Liver (tissue), 9 donors: ENCODE measurements around the gene LRRTM4. TPM values are rescaled to one million over a fixed set of nuclear protein-coding genes. Genes with fewer than 3 reads are reported as not detected.

ENCODE experiments used
- DNase-seq: peaks from one replicate; pipeline ENCODE4 v3.0.0-alpha.2; 2017; ENCODE audit warnings: low spot score
- H3K27ac ChIP-seq, 2 donors: one replicate each; pipeline ENCODE4 v1.7.0; 2013; ENCODE audit warnings: inconsistent platforms in 2 of 2, low read length in 2 of 2, control low read depth in 1 of 2, low read depth in 1 of 2, mild to moderate bottlenecking in 1 of 2
- H3K27me3 ChIP-seq, 4 donors: one replicate each; pipeline versions ENCODE4 v1.6.1 to v1.7.0; 2013; ENCODE audit warnings: low read length in 3 of 4, inconsistent platforms in 1 of 4, mild to moderate bottlenecking in 1 of 4, moderate library complexity in 1 of 4; ENCODE audit not compliant: control insufficient read depth in 4 of 4, insufficient read depth in 4 of 4
- H3K36me3 ChIP-seq, 4 donors: one replicate each; pipeline versions ENCODE4 v1.6.1 to v1.7.0; 2013; ENCODE audit warnings: low read length in 3 of 4, mild to moderate bottlenecking in 3 of 4, low read depth in 1 of 4, moderate library complexity in 1 of 4; ENCODE audit not compliant: control insufficient read depth in 4 of 4, insufficient read depth in 3 of 4
- H3K4me1 ChIP-seq, 4 donors: one replicate each; pipeline versions ENCODE4 v1.6.1 to v1.7.0; 2013; ENCODE audit warnings: low read length in 3 of 4, mild to moderate bottlenecking in 3 of 4, moderate library complexity in 1 of 4; ENCODE audit not compliant: control insufficient read depth in 4 of 4, insufficient read depth in 4 of 4
- H3K4me3 ChIP-seq, 3 donors: one replicate each; pipeline versions ENCODE4 v1.6.1 to v1.7.0; 2013; ENCODE audit warnings: low read length in 3 of 3, control low read depth in 1 of 3, low read depth in 1 of 3, mild to moderate bottlenecking in 1 of 3
- H3K9ac ChIP-seq, 2 donors: one replicate each; pipeline ENCODE4 v1.7.0; 2013; ENCODE audit warnings: low read length in 2 of 2, mild to moderate bottlenecking in 2 of 2, moderate library complexity in 2 of 2, control low read depth in 1 of 2, low read depth in 1 of 2
- H3K9me3 ChIP-seq, 4 donors: one replicate each; pipeline versions ENCODE4 v1.6.1 to v1.7.0; 2013; ENCODE audit warnings: low read length in 3 of 4; ENCODE audit not compliant: control insufficient read depth in 4 of 4
- ATF3 ChIP-seq: IDR thresholded peaks from 2 replicates; pipeline ENCODE4 v1.6.1; 2016; ENCODE audit warnings: antibody characterized with exemption
- EGR1 ChIP-seq, 2 donors: IDR thresholded peaks; 2 replicates each; pipeline ENCODE4 v1.6.1; 2016 to 2018; ENCODE audit warnings: antibody characterized with exemption in 2 of 2, low read depth in 2 of 2
- FOXA1 ChIP-seq: IDR thresholded peaks from 2 replicates; pipeline ENCODE4 v1.6.1; 2016; ENCODE audit warnings: antibody characterized with exemption
- FOXA2 ChIP-seq: IDR thresholded peaks from 2 replicates; pipeline ENCODE4 v1.6.1; 2016; ENCODE audit warnings: antibody characterized with exemption
- GABPA ChIP-seq, 2 donors: IDR thresholded peaks in 1 of 2; conservative IDR thresholded peaks in 1 of 2; 2 replicates each; pipeline ENCODE4 v1.6.1; 2016; ENCODE audit warnings: antibody characterized with exemption in 2 of 2, mild to moderate bottlenecking in 1 of 2, moderate library complexity in 1 of 2
- HNF4A ChIP-seq, 2 donors: conservative IDR thresholded peaks; 2 replicates each; pipeline ENCODE4 v1.6.1; 2016; ENCODE audit warnings: antibody characterized with exemption in 2 of 2, mild to moderate bottlenecking in 2 of 2
- HNF4G ChIP-seq: IDR thresholded peaks from 2 replicates; pipeline ENCODE4 v1.6.1; 2016; ENCODE audit warnings: antibody characterized with exemption
- JUND ChIP-seq, 2 donors: IDR thresholded peaks; 2 replicates each; pipeline ENCODE4 v1.6.1; 2016; ENCODE audit warnings: antibody characterized with exemption in 2 of 2
- MAX ChIP-seq: IDR thresholded peaks from 2 replicates; pipeline ENCODE4 v1.6.1; 2016; ENCODE audit warnings: antibody characterized with exemption
- NR2F2 ChIP-seq: IDR thresholded peaks from 2 replicates; pipeline ENCODE4 v1.6.1; 2016; ENCODE audit warnings: antibody characterized with exemption
- RAD21 ChIP-seq, 2 donors: IDR thresholded peaks; 2 replicates each; pipeline ENCODE4 v1.6.1; 2016; ENCODE audit warnings: antibody characterized with exemption in 2 of 2, mild to moderate bottlenecking in 2 of 2
- REST ChIP-seq: IDR thresholded peaks from 2 replicates; pipeline ENCODE4 v1.6.1; 2016; ENCODE audit warnings: antibody characterized with exemption, mild to moderate bottlenecking
- RXRA ChIP-seq, 2 donors: IDR thresholded peaks; 2 replicates each; pipeline ENCODE4 v1.6.1; 2017 to 2018; ENCODE audit warnings: antibody characterized with exemption in 2 of 2, mild to moderate bottlenecking in 1 of 2
- SP1 ChIP-seq: IDR thresholded peaks from 2 replicates; pipeline ENCODE4 v1.6.1; 2018; ENCODE audit warnings: antibody characterized with exemption, mild to moderate bottlenecking
- TAF1 ChIP-seq: conservative IDR thresholded peaks from 2 replicates; pipeline ENCODE4 v1.6.1; 2016; ENCODE audit warnings: antibody characterized with exemption, mild to moderate bottlenecking
- YY1 ChIP-seq: IDR thresholded peaks from 2 replicates; pipeline ENCODE4 v1.6.1; 2016; ENCODE audit warnings: antibody characterized with exemption, mild to moderate bottlenecking
- WGBS: extraction: QIAGEN DNeasy Blood & Tissue Kit; methylation state at CpG from one replicate; pipeline ENCODE4 v1.1.7; 2013; 5-methylcytosine and 5-hydroxymethylcytosine counted together
- polyA plus RNA-seq, 2 donors: library from polyadenylated mRNA; stranded (reverse) in 1 of 2; unstranded in 1 of 2; fragments of 200-250 nt in 1 of 2; fragments of >200 nt in 1 of 2; fragmentation: Nextera tagmentation in 1 of 2; extraction: Ambion mirVana in 1 of 2; gene quantifications; one replicate each; pipeline versions ENCODE4 v1.2.1 to v1.2.3, GENCODE V29; 2013 to 2015
- total RNA-seq, 2 donors: library from RNA; depleted of rRNA; stranded (reverse); fragments of >200 nt; gene quantifications; one replicate each; pipeline ENCODE4 v1.2.3, GENCODE V29; 2014
- TF ChIP-seq, protein P1 (sequence below): IDR thresholded peaks from 2 replicates; pipeline ENCODE4 v1.6.1; 2016; ENCODE audit warnings: antibody characterized with exemption
- TF ChIP-seq, protein P2 (sequence below): fragments of 150-350 bp; IDR thresholded peaks from 2 replicates; pipeline ENCODE4 v1.5.1; 2017; ENCODE audit warnings: improper control_type of control experiment, low read depth, low read length; ENCODE audit not compliant: missing input control
- donor health status: healthy.
- donor health status: healthy.
- donor health status: healthy.
- donor health status: healthy.
- donor health status: healthy.

The LRRTM4 gene
- total and polyA plus RNA-seq, 4 donors: 0.06 to 0.09 (median 0.08) TPM; not detected in 1

- WGBS: 57% methylated on average over 3 of the region's 3 CpGs
- H3K4me3 ChIP-seq: no peak overlapping the region
- H3K27ac ChIP-seq: no peak overlapping the region
- H3K9ac ChIP-seq: no peak overlapping the region
- H3K9me3 ChIP-seq: no peaks in the 10 kb centered on the region
- H3K27me3 ChIP-seq: no peaks in the 10 kb centered on the region
- H3K36me3 ChIP-seq: no peaks in the 10 kb centered on the region
- DNase-seq: no peak
- no peaks in the 10 kb centered on the region for H3K4me1 ChIP-seq
- TF ChIP-seq MAX (no peak), FOXA1 (no peak), NR2F2 (no peak), REST (no peak), HNF4G (no peak), SP1 (no peak), YY1 (no peak), RAD21 (IDR thresholded peaks at IDR 0.05) (no peak), TAF1 (no peak), RXRA (IDR thresholded peaks at IDR 0.05) (no peak), JUND (IDR thresholded peaks at IDR 0.05) (no peak)
- TF ChIP-seq, protein P1, sequence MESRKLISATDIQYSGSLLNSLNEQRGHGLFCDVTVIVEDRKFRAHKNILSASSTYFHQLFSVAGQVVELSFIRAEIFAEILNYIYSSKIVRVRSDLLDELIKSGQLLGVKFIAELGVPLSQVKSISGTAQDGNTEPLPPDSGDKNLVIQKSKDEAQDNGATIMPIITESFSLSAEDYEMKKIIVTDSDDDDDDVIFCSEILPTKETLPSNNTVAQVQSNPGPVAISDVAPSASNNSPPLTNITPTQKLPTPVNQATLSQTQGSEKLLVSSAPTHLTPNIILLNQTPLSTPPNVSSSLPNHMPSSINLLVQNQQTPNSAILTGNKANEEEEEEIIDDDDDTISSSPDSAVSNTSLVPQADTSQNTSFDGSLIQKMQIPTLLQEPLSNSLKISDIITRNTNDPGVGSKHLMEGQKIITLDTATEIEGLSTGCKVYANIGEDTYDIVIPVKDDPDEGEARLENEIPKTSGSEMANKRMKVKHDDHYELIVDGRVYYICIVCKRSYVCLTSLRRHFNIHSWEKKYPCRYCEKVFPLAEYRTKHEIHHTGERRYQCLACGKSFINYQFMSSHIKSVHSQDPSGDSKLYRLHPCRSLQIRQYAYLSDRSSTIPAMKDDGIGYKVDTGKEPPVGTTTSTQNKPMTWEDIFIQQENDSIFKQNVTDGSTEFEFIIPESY: no peak
- TF ChIP-seq, protein P2, sequence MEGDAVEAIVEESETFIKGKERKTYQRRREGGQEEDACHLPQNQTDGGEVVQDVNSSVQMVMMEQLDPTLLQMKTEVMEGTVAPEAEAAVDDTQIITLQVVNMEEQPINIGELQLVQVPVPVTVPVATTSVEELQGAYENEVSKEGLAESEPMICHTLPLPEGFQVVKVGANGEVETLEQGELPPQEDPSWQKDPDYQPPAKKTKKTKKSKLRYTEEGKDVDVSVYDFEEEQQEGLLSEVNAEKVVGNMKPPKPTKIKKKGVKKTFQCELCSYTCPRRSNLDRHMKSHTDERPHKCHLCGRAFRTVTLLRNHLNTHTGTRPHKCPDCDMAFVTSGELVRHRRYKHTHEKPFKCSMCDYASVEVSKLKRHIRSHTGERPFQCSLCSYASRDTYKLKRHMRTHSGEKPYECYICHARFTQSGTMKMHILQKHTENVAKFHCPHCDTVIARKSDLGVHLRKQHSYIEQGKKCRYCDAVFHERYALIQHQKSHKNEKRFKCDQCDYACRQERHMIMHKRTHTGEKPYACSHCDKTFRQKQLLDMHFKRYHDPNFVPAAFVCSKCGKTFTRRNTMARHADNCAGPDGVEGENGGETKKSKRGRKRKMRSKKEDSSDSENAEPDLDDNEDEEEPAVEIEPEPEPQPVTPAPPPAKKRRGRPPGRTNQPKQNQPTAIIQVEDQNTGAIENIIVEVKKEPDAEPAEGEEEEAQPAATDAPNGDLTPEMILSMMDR: no peak
These were observed 42.3 kb downstream of the LRRTM4 start for GRCh38 chr2:77479895-77480294.

DNA sequence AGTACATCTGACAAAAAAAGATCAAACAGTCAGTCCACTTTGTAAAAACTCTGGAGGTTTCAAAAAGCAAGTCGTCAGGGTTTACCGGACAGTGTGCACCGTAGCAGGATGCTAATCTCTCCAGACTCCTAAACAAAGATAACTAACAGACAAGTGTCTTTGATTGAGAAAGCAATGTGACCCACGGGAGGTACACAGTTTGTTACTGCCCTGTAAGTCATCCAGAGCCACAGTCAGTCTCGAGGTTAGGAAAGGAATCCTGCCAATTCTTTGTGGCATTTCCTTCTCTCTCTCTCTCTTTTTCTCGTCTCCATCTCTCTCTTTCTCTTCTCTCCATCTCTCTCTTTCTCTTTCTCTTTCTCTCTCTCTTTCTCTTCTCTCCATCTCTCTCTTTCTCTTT, 42.8 kb downstream of the LRRTM4 start:
- Histone ChIP-seq H3K9me3 (no peaks in the 10 kb centered on the region), H3K27me3 (no peaks in the 10 kb centered on the region), H3K9ac (no peak overlapping the region), H3K36me3 (no peaks in the 10 kb centered on the region), H3K27ac (no peak overlapping the region), H3K4me1 (no peaks in the 10 kb centered on the region), H3K4me3 (no peak overlapping the region)
- TF ChIP-seq GABPA (IDR thresholded peaks at IDR 0.05 in 1 of 2, conservative IDR thresholded peaks at IDR 0.05 in 1 of 2) (no peak), ATF3 (no peak), RXRA (IDR thresholded peaks at IDR 0.05) (no peak), SP1 (no peak), TAF1 (no peak), YY1 (no peak), HNF4A (conservative IDR thresholded peaks at IDR 0.05) (no peak), RAD21 (IDR thresholded peaks at IDR 0.05) (no peak), NR2F2 (no peak), MAX (no peak), EGR1 (IDR thresholded peaks at IDR 0.05; ENCODE audit: low read depth in 2 of 2) (no peak), FOXA1 (no peak), HNF4G (no peak), FOXA2 (no peak)
- TF ChIP-seq, protein P2: no peak
- TF ChIP-seq, protein P1: no peak
- 32% methylated on average over 6 of the region's 6 CpGs for WGBS
- no peak for DNase-seq
